ENCODE data around the gene RPS14.
"Not testable (repeated sequence)": the region's sequence is repeated elsewhere in the genome, so short reads cannot be mapped to it uniquely, and the experiment has no call there.

Gene RPS14

GRCh38 chr5:150443242-150444075, 6.1 kb downstream of the RPS14 start:
- DNase-seq = peak; percentile 68

- DNase-seq = no peak
These were observed 6.8 kb downstream of the RPS14 start for GRCh38 chr5:150442699-150443080.

- no peak for DNase-seq
These were observed 7.5 kb downstream of the RPS14 start for GRCh38 chr5:150441813-150442698.

GRCh38 chr5:150440948-150441812, 8.4 kb downstream of the RPS14 start:
- no peak for DNase-seq

- DNase-seq = no peak
These were observed 10.5 kb downstream of the RPS14 start for GRCh38 chr5:150438873-150439546.

GRCh38 chr5:150436141-150436680, 13.3 kb downstream of the RPS14 start:
- DNase-seq = peak; percentile 96

GRCh38 chr5:150434464-150434863, 15.1 kb downstream of the RPS14 start:
- no peak for DNase-seq

- no peak for DNase-seq
These were observed 18.0 kb downstream of the RPS14 start for GRCh38 chr5:150431574-150431973.

- no peak for DNase-seq
These were observed 18.5 kb downstream of the RPS14 start for GRCh38 chr5:150431048-150431447.

- no peak for DNase-seq
These were observed 20.1 kb downstream of the RPS14 start for GRCh38 chr5:150429410-150429873.

- DNase-seq = no peak
These were observed 20.6 kb downstream of the RPS14 start for GRCh38 chr5:150428978-150429377.

- DNase-seq = no peak
These were observed 21.2 kb downstream of the RPS14 start for GRCh38 chr5:150428106-150428876.

GRCh38 chr5:150426165-150426564, 23.4 kb downstream of the RPS14 start:
- not testable (repeated sequence) for DNase-seq

GRCh38 chr5:150422758-150423157, 26.8 kb downstream of the RPS14 start:
- no peak for DNase-seq

- no peak for DNase-seq
These were observed 27.5 kb downstream of the RPS14 start for GRCh38 chr5:150422075-150422474.

GRCh38 chr5:150419630-150420270, 29.8 kb downstream of the RPS14 start:
- no peak for DNase-seq

GRCh38 chr5:150413902-150414790, 35.4 kb downstream of the RPS14 start:
- DNase-seq = not testable (repeated sequence)

GRCh38 chr5:150413176-150413901, 36.2 kb downstream of the RPS14 start:
- DNase-seq = no peak

All from activated CD8-positive, alpha-beta memory T cell treated with anti-CD3 and anti-CD28 coated beads for 24 hours (primary cell).